ENCODE results near the gene RUNX3. TPM values are rescaled to one million over a fixed set of nuclear protein-coding genes. Genes with fewer than 3 reads are reported as not detected.

The RUNX3 gene
- total and polyA plus RNA-seq, 4 donors: 1.7 to 9.0 (median 4.5) TPM

- no peaks in the 10 kb centered on the region for H3K9me3 ChIP-seq (ENCODE audit: control insufficient read depth in 4 of 4, insufficient read depth in 3 of 4, low read length in 3 of 4)
- no peak for ATAC-seq (ENCODE audit: insufficient read depth, low FRiP score)
- no peak overlapping the region for H3K9ac ChIP-seq (ENCODE audit: insufficient read depth in 1 of 2, low read length in 2 of 2)
- TF ChIP-seq CTCF (IDR thresholded peaks at IDR 0.05; ENCODE audit: control extremely low read depth, extremely low read depth): no peak
- WGBS, 2 donors: 38 to 62% methylated on average over 5 of the region's 5 CpGs
- no peaks in the 10 kb centered on the region for H3K27me3 ChIP-seq (ENCODE audit: control insufficient read depth in 3 of 3, insufficient read depth in 3 of 3, low read length in 2 of 3)
- DNase-seq: no peak
- H3K4me3 ChIP-seq: no peak overlapping the region
- no peak overlapping the region for H3K27ac ChIP-seq (ENCODE audit: low read depth in 1 of 2, low read length in 1 of 2)
- no peaks in the 10 kb centered on the region for H3K4me1 ChIP-seq (ENCODE audit: control insufficient read depth in 5 of 5, insufficient read depth in 5 of 5, low read length in 5 of 5)
- H3K36me3 ChIP-seq (ENCODE audit: control insufficient read depth in 4 of 4, insufficient read depth in 4 of 4, low read length in 4 of 4): no peaks in the 10 kb centered on the region
These were observed 25.1 kb upstream of the RUNX3 start for GRCh38 chr1:24955161-24955560.

GRCh38 chr1:24954631-24955030 lies 24.6 kb upstream of the RUNX3 start:
- no peak for ATAC-seq (ENCODE audit: insufficient read depth, low FRiP score)
- no peak overlapping the region for H3K27ac ChIP-seq (ENCODE audit: low read depth in 1 of 2, low read length in 1 of 2)
- TF ChIP-seq CTCF (IDR thresholded peaks at IDR 0.05; ENCODE audit: control extremely low read depth, extremely low read depth): no peak
- no peak overlapping the region for H3K9ac ChIP-seq (ENCODE audit: insufficient read depth in 1 of 2, low read length in 2 of 2)
- no peaks in the 10 kb centered on the region for H3K4me1 ChIP-seq (ENCODE audit: control insufficient read depth in 5 of 5, insufficient read depth in 5 of 5, low read length in 5 of 5)
- DNase-seq: no peak
- 90 to 94% methylated on average over 11 of the region's 11 CpGs for WGBS, 2 donors
- H3K27me3 ChIP-seq (ENCODE audit: control insufficient read depth in 3 of 3, insufficient read depth in 3 of 3, low read length in 2 of 3): no peaks in the 10 kb centered on the region
- H3K36me3 ChIP-seq (ENCODE audit: control insufficient read depth in 4 of 4, insufficient read depth in 4 of 4, low read length in 4 of 4): no peaks in the 10 kb centered on the region
- H3K4me3 ChIP-seq: no peak overlapping the region
- no peaks in the 10 kb centered on the region for H3K9me3 ChIP-seq (ENCODE audit: control insufficient read depth in 4 of 4, insufficient read depth in 3 of 4, low read length in 3 of 4)

- no peak overlapping the region for H3K9ac ChIP-seq (ENCODE audit: insufficient read depth in 1 of 2, low read length in 2 of 2)
- no peak overlapping the region for H3K4me3 ChIP-seq
- TF ChIP-seq CTCF (IDR thresholded peaks at IDR 0.05; ENCODE audit: control extremely low read depth, extremely low read depth): no peak
These were observed 23.9 kb upstream of the RUNX3 start for GRCh38 chr1:24954022-24954421.

GRCh38 chr1:24952413-24952841 lies 22.4 kb upstream of the RUNX3 start:
- Histone ChIP-seq H3K9ac (ENCODE audit: insufficient read depth in 1 of 2, low read length in 2 of 2) (no peak overlapping the region), H3K27me3 (ENCODE audit: control insufficient read depth in 3 of 3, insufficient read depth in 3 of 3, low read length in 2 of 3) (no peaks in the 10 kb centered on the region), H3K36me3 (ENCODE audit: control insufficient read depth in 4 of 4, insufficient read depth in 4 of 4, low read length in 4 of 4) (no peaks in the 10 kb centered on the region), H3K4me3 (no peak overlapping the region), H3K9me3 (ENCODE audit: control insufficient read depth in 4 of 4, insufficient read depth in 3 of 4, low read length in 3 of 4) (no peaks in the 10 kb centered on the region), H3K27ac (ENCODE audit: low read depth in 1 of 2, low read length in 1 of 2) (no peak overlapping the region), H3K4me1 (ENCODE audit: control insufficient read depth in 5 of 5, insufficient read depth in 5 of 5, low read length in 5 of 5) (no peaks in the 10 kb centered on the region)
- WGBS, 2 donors: 24 to 35% methylated on average over 5 of the region's 5 CpGs
- DNase-seq (no peak), ATAC-seq (ENCODE audit: insufficient read depth, low FRiP score) (no peak)
- TF ChIP-seq CTCF (IDR thresholded peaks at IDR 0.05; ENCODE audit: control extremely low read depth, extremely low read depth): no peak

More at GRCh38 chr1:24954022-24954421, 23.9 kb upstream of the RUNX3 start:
- Histone ChIP-seq H3K9me3 (ENCODE audit: control insufficient read depth in 4 of 4, insufficient read depth in 3 of 4, low read length in 3 of 4) (no peaks in the 10 kb centered on the region), H3K4me1 (ENCODE audit: control insufficient read depth in 5 of 5, insufficient read depth in 5 of 5, low read length in 5 of 5) (no peaks in the 10 kb centered on the region), H3K36me3 (ENCODE audit: control insufficient read depth in 4 of 4, insufficient read depth in 4 of 4, low read length in 4 of 4) (no peaks in the 10 kb centered on the region), H3K27me3 (ENCODE audit: control insufficient read depth in 3 of 3, insufficient read depth in 3 of 3, low read length in 2 of 3) (no peaks in the 10 kb centered on the region), H3K27ac (ENCODE audit: low read depth in 1 of 2, low read length in 1 of 2) (no peak overlapping the region)
- 58 to 68% methylated on average over 6 of the region's 6 CpGs for WGBS, 2 donors
- DNase-seq: no peak
- no peak for ATAC-seq (ENCODE audit: insufficient read depth, low FRiP score)
